ENCODE data around the gene COL5A1.

Gene COL5A1

GRCh38 chr9:134766587-134766986 lies 125.0 kb downstream of the COL5A1 start:
- DNase-seq (ENCODE audit: low read depth): no peak
- H3K4me3 ChIP-seq (ENCODE audit: low read depth, low read length): no peak overlapping the region

DNA sequence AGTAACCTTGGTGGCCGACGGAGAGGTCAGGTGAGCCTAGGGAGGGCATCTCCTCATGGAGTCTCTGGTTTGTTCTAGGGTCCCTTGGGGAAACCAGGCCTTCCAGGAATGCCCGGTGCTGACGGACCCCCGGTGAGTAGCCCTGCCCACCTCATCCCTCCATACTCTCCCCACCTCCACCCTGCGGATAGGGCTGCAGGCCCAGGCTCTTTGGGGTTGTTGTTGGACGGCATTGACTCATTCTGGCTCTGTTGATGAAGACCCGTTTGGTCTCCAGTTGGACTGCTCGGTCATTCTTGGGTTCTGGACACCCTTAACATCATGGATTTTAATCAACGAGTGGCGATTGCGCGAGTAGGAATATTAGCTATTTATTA lies 126.7 kb downstream of the COL5A1 start:
- no peak for TF ChIP-seq CTCF (IDR thresholded peaks at IDR 0.05; ENCODE audit: control insufficient read depth, extremely low read depth, insufficient read depth)
- no peak overlapping the region for H3K4me3 ChIP-seq (ENCODE audit: low read depth, low read length)
- DNase-seq (ENCODE audit: low read depth): no peak

More at GRCh38 chr9:134766587-134766986, 125.0 kb downstream of the COL5A1 start:
- TF ChIP-seq CTCF (IDR thresholded peaks at IDR 0.05; ENCODE audit: control insufficient read depth, extremely low read depth, insufficient read depth): no peak

DNA sequence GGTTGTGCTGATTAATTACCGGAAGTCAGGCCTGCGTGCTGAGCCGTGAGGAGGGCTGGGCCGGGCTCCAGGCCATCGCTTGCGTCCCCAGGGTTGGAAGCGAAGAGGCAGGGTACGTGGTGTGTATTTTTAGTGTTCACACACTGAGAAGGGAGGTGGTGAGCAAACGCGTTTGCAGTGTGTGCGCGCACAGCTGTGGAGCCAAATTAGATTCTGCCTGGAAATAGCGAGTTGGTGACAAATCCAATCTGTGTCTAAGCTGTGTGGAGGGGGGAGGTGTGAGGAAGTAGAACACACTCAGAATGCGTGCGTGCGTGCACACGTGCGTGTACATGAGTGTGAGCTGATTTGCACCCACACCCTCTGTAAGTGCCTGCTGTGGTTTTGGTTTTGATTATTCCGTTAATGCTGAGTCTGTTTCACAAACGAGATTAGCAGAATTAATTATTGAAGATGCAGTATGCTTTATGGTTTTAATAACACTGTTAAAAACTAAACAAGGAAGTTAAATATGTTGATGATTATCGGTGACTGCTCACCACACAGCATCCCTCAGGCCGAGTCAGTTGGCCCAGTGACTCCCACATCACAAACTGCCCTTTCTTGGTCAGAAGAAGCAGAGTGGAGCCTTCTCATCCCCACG lies 127.2 kb downstream of the COL5A1 start:
- DNase-seq (ENCODE audit: low read depth): no peak
- no peak for TF ChIP-seq CTCF (IDR thresholded peaks at IDR 0.05; ENCODE audit: control insufficient read depth, extremely low read depth, insufficient read depth)
- H3K4me3 ChIP-seq (ENCODE audit: low read depth, low read length): no peak overlapping the region

DNA sequence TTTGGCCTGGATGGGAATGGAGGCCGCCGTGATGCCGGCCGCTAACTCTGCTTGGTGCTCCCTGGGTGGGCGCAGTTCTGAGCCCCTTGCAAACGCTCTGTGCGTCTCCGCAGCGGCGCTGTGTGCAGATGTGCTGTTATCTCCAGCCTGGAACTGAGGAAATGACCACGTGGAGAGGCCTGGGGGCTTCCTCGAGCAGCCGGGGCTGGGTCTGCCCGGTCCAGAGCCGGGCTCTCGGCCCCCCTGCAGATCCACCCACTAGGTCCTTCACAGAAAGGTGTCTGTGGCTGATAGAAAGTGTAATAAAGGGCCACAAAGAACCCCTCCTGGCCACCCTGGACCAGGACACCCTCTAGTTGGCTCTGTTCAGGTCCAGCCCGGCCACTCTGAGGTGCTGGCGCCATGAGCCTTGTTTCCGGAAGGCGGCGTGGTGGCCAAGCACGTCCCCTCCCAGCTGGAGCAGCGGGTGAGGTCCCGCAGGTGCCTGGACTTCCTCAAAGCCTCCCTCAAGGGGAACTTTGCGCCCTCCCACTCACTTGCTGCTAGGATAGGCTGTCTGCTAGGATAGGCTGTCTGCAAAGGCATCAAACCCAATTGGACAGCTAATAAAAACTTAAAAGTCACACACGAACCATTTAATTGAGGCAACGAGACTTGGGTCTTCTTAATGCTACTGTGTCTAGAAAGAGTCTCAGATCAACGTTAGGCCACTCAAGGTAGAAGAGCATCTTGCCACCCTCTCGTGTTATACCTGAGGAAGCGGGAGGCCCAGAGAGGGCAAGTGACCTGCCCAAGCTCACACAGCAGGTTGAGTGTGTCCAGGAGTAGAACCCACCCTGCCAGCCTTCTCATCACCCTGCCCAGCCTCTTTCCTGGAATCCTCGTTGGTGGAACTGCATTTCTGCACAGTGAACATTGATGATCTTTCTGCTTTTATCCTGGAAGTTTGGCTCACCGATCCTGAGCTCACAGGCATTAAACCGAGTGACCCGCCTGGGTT lies 129.7 kb downstream of the COL5A1 start:
- DNase-seq (ENCODE audit: low read depth): no peak
- H3K4me3 ChIP-seq (ENCODE audit: low read depth, low read length): no peak overlapping the region
- no peak for TF ChIP-seq CTCF (IDR thresholded peaks at IDR 0.05; ENCODE audit: control insufficient read depth, extremely low read depth, insufficient read depth)

DNA sequence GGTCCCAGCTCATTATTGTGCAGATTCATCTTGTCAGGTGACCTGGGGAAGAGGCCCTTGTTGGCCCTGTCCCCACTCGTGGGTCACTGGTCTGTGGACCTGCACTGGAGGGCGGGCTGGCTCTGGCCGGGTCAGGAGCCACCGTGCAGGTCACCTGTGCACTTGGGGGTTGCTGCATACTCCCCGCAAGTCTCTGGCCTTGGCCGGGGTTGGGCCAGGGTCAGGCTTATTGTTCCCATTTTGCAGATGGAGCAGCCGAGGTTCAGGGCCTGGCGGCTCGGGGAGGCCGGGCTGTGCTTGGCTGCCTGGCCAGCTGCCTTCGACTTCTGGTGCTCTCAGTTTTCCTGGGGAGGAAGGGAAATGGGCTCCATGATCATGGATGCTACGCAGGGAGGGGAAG lies 130.7 kb downstream of the COL5A1 start:
- no peak overlapping the region for H3K4me3 ChIP-seq (ENCODE audit: low read depth, low read length)
- TF ChIP-seq CTCF (IDR thresholded peaks at IDR 0.05; ENCODE audit: control insufficient read depth, extremely low read depth, insufficient read depth): no peak
- no peak for DNase-seq (ENCODE audit: low read depth)

DNA sequence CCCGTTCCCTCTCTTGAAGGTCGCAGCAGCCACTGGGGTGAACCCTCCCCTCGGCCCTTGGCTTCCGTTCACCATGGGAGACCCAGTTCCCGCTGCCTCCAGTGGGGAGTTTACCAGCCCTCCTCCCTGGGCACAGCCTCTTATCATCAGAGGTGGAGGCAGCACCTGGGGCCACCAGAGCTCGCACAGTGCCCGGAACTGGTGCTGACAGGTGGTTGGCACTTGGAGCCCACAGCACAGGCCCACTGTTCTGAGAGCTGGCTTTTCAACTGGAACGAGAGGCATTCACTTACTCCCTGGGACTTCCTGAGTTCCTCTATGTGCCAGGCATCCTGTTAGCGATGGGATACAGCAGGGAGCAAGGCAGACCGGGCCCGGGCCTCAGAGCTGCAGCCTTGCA lies 132.2 kb downstream of the COL5A1 start:
- no peak for TF ChIP-seq CTCF (IDR thresholded peaks at IDR 0.05; ENCODE audit: control insufficient read depth, extremely low read depth, insufficient read depth)
- DNase-seq (ENCODE audit: low read depth): no peak
- no peak overlapping the region for H3K4me3 ChIP-seq (ENCODE audit: low read depth, low read length)

All from LNCaP clone FGC (cell line).